Measurements from ENCODE around the gene KNCN. TPM values are rescaled to one million over a fixed set of nuclear protein-coding genes. Genes with fewer than 3 reads are reported as not detected.

The KNCN gene
- total RNA-seq, 4 donors from 2014 or later = not detected

DNA sequence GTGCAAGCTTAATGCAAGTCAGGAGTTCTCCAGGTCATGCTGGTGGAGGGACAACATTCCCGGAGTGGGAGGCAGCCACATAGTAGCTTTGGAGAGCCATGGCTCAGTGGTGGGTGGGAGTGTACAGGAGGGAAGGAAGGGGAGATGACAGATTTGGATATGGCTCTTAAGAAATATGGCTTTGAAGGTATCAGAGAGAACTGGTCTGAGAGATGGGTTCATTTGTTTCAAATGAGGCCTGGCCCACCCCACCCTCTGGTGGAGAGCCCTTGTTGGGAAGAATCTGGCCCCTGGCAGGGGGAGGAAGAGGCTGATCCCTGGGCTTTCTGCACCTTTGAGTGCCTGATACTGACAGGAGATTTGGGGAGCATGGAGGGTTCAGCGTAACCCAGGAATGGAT lies 55.7 kb downstream of the KNCN start:
- no peak for DNase-seq (ENCODE audit: low spot score)
- ATAC-seq (ENCODE audit: low FRiP score) = no peak
- TF ChIP-seq, protein P1, sequence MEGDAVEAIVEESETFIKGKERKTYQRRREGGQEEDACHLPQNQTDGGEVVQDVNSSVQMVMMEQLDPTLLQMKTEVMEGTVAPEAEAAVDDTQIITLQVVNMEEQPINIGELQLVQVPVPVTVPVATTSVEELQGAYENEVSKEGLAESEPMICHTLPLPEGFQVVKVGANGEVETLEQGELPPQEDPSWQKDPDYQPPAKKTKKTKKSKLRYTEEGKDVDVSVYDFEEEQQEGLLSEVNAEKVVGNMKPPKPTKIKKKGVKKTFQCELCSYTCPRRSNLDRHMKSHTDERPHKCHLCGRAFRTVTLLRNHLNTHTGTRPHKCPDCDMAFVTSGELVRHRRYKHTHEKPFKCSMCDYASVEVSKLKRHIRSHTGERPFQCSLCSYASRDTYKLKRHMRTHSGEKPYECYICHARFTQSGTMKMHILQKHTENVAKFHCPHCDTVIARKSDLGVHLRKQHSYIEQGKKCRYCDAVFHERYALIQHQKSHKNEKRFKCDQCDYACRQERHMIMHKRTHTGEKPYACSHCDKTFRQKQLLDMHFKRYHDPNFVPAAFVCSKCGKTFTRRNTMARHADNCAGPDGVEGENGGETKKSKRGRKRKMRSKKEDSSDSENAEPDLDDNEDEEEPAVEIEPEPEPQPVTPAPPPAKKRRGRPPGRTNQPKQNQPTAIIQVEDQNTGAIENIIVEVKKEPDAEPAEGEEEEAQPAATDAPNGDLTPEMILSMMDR (IDR thresholded peaks at IDR 0.05) = no peak

Other genes with a start within 250 kb of the KNCN start
- gene LRRC41, start 248.0 kb downstream of the KNCN start, total RNA-seq = 100 to 1,000 TPM in 1 of 4 donors, 10 to 100 TPM in 3; 65.3 to 108 (median 73.2) TPM
- gene UQCRH, start 247.9 kb downstream of the KNCN start, total RNA-seq = 100 to 1,000 TPM; 398 to 609 (median 515) TPM
- 10 to 100 TPM; 19.5 to 26.3 (median 22.2) TPM for gene NSUN4, start 210.8 kb downstream of the KNCN start, total RNA-seq
- gene FAAH, start 157.3 kb downstream of the KNCN start, total RNA-seq = 10 to 100 TPM; 11.5 to 36.4 (median 20.3) TPM
- not detected for gene DMBX1, start 61.8 kb downstream of the KNCN start, total RNA-seq
- 10 to 100 TPM; 46.1 to 81.2 (median 67.6) TPM for gene MKNK1, start 52.6 kb upstream of the KNCN start, total RNA-seq
- 10 to 100 TPM; 24.7 to 30.0 (median 28.9) TPM for gene MOB3C, start 65.2 kb upstream of the KNCN start, total RNA-seq
- gene ATPAF1, start 116.7 kb upstream of the KNCN start, total RNA-seq = 10 to 100 TPM; 33.1 to 83.6 (median 57.0) TPM
- not detected for gene TEX38, start 120.2 kb upstream of the KNCN start, total RNA-seq
- gene EFCAB14, start 167.5 kb upstream of the KNCN start, total RNA-seq = 100 to 1,000 TPM in 2 of 4 donors, 10 to 100 TPM in 2; 91.4 to 144 (median 103) TPM
- 100 to 1,000 TPM; 188 to 420 (median 269) TPM for gene CYP4B1, start 247.4 kb upstream of the KNCN start, total RNA-seq

Data from omental fat pad (tissue), 4 donors.